HG02759 (cell line): ENCODE results near the gene ARHGEF12.

Source experiments
- ATAC-seq: cut with Tn5 transposase; IDR thresholded peaks from one replicate; pipeline ENCODE4 v1.9.1; 2021; ENCODE audit warnings: mild to moderate bottlenecking, moderate library complexity; ENCODE audit not compliant: unreplicated experiment

The ARHGEF12 gene

DNA sequence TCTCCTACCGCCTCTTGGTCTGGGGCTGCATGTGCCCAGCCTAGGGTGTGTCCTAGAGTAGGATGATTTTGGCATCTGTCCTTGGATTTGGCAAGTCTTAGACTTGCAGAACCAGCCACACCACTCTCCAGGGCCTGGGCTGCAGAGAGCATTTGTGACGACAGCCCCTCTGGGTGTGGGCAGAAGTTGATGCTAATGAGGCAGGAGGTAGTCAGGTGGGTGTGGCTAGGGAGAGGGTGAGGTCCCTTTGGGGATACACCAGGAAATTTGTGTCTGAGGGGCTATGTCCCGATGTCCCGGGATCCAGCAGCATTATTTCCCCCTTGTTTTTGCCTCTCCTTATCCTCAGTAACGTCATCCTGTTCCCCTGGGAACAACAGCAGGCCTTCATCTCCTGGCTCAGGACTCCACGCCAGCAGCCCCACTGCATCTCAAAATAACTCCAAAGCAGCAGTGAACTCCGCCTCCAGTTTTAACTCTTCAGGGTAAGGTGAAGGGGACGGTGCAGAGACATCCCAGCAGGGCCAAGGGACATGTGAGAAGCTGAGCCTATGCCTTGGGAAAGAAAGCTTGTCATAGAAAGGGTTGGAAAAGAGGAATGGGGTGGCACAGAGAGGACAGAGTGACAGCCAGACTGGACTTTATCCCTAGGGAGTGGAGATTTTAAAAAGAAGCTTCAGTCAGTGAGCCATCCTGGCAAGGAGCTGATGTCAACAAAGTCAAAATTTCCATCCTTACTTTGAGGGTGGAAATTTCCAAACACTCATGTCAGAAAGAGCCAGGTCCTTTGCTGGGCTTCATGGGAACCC is 19.1 kb upstream of the ARHGEF12 start:
- no peak for ATAC-seq

DNA sequence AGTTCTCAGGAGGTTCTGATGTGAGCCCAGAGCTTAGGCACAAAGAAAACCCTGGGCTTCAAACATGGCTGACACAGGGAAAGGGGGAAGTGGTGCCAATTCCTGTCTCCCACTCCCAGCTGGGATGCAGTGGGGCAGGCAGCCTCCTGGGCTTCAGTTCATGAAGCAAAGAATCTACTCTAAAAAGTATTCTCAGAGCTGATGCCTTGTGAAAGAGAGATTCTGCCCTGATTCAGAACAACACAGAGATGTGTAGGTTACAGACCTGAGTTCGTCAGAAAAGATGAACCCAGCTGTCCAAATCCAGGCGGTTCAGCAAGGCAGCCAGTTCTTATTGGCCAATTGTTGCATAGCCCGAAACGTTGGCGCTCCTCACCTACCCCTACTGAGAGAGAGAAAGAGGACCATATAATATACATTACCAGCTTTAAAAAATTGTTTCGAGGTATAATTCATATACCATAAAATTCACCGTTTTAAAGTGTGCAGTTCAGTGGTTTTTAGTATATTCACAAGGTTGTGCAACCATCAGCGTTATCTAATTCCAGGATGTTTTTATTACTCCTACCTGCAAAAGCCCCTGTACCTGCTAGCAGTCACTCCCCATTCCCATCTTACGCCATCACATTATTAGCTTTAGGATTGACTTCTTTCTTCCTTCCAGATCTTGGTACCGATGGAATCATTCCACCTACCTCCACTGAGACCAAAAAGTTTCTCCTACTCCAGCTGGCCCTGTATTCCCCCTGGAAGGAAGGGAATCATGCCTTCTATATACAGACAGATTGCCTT is 18.3 kb upstream of the ARHGEF12 start:
- no peak for ATAC-seq

DNA sequence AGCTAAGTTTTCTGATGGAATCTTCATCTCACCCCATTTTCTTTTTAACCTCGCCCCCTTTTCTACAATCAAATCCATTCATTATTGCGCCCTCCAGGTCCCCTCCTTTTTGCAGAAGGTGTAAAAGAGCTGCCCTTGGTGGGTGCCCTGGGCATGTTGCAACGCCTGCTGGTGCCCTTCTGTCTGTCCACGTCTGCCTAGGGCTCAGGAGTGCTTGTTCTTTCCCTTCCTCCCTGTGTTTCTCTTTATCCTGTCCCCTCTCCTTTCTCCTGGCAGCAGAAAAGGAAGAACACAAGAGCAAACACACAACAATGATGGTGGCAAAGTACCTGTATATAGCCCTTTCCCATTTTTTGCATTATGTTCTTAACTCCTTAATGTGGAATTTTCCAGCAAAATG is 17.3 kb upstream of the ARHGEF12 start:
- no peak for ATAC-seq

DNA sequence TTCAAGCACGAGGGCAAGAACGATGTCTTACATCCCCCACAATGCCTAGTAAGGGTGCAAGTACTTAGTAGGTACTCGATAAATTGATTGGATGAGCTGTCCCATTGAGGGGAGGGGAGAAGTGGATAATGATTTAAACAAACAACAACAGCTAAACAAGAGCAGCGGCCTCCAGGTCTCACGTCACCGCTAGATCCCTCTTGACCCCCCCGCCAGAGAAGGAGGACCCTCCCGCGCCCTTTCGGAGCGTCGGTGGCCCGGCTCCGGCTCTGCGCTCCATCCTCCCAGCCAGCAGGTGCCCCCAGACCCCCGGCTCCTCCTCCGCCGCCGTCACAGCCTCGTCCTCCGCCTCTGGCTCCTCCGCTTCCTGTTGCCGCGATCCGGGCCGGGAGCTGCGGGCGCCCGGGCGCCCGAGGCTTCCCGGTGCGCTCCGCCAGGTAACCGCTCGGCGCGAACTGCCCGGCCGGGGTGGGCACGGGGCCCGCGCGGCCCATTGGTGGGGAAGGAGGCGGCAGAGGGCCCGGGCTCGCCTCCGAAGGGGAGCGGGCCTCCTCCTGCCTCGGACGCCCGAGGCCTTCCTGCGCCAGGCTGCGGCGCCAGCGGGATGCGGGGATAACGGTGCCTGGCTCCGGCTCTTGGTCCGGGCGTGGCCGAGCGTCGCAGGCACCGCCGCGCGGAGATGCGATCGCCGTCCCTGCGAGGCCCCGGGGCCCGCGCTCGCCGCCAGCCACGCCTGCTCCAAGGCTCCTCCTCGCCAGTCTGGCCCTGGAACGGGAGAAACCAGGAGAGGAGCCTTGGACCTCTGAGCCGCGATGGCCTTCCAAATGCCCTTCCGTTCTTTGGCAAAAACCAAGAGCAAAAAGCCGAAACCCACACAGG is 11.0 kb upstream of the ARHGEF12 start, which contains the start of gene TLCD5:
TSS of gene TLCD5 (plus strand) at position 368 of the 879 bp plus-strand sequence. CDS start 2,143 bp downstream, outside the sequence.
- peak; percentile 69 for ATAC-seq

DNA sequence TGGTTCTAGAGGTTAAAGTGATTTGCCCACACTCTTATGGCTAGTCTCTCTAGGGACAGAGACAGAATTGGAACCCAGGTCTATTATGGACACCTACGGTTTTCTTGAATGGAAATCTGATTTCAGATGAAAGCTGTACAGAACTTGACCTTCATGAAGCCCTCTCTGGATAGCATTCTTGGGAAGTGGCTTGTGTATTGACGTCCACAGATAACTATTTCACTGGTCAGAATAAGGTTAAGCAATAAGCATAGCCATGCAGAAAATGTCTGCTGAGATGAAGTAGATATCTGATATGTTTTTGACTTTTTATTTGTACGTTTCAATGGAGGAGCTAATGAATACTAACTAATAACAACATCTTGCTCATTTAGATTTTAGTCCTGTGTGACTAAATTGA is 10.0 kb upstream of the ARHGEF12 start:
- no peak for ATAC-seq

DNA sequence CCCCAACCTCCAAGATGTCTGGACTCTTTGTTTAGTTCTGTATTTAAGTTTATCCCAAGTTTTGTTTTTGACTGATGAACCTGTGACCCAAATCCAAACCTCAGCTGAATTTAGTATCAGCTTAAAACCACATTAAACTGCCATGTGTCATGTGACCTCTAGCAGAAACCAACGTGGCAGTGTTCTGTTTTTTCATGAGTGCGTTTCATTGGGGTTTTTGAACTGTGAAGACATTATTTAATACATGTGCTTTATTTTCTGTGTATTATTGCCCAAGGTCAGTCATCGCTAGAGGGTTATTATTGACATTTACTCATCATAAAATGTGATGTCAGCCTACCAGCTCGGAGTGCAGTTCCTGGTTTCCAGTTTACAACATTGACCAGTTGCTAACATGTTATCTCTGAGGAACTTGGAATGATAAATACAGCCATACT is 9.3 kb upstream of the ARHGEF12 start:
- ATAC-seq = no peak

DNA sequence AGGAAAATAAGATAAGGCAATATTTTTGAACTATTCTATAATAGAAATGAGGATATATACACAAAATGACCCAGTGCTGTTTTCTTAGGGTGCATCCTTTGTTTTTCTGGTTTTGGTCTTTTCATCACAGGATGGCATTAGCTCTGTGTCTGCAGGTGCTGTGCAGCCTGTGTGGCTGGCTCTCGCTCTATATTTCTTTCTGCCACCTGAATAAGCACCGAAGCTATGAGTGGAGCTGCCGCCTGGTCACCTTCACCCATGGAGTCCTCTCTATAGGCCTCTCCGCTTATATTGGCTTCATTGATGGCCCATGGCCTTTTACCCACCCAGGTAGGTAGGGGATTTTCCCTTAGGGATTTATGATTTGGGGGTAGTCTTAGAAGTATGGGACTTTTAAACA is 8.9 kb upstream of the ARHGEF12 start:
- no peak for ATAC-seq

DNA sequence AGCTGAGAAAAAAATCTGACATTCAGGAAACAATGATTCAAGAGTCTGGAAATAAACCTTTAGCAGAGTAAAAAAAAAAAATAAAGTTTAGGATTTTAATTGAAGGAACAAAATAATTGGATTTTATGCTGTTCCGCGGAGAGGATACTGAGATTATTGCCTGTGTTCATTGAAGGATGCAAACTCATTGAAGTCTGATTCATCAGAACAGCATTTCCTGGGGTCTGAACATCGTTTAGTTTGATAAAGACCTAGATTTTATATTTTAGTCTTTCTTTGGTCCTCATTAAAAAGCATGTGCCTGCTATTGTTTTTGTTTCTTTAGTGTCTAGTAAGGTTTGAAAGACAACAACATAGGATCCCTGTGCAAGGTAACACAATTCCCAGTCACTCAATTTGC is 6.7 kb upstream of the ARHGEF12 start:
- no peak for ATAC-seq

DNA sequence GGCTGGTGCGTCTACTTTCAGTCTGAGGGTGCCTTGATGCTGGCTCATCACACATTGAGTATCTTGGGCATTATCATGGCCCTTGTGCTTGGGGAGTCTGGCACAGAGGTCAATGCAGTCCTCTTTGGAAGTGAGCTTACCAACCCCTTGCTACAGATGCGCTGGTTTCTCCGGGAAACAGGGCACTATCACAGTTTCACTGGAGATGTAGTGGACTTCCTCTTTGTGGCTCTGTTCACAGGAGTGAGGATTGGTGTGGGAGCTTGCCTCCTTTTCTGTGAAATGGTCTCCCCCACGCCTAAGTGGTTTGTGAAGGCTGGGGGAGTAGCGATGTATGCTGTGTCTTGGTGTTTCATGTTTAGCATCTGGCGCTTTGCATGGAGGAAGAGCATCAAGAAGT is 6.2 kb upstream of the ARHGEF12 start:
- no peak for ATAC-seq

DNA sequence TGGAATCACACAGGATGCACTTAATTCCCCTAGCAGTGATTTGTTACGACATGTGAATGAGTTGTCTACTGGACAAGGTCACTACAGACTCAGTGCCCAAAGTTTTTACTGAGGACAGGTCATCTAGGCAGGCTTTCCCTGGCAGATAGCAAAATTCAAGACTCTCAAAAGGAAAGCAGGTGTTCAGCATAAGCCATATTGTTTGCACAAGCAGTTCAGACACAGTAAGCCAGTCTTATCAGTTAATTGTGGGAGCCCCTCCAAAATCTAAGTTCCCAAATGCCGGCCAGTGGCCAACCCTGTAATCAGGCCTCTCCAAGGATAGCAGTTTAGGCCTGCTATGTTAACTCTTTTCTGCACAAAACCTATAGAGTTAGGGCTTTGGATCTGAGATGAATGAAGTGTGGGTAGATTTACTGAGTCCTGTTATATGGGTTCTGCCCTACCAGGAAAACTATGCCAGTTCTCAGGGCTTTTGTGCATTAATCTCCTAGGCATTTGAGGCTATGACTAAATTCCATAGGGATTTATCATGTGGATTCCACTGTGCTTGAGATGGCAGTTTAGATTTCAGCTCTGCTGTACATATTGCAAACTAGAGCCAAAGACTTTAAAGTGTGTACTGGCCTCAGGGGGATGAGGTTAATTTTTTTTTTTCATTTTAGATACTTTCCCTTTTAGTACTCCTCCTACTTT is 4.8 kb upstream of the ARHGEF12 start:
- ATAC-seq = no peak

DNA sequence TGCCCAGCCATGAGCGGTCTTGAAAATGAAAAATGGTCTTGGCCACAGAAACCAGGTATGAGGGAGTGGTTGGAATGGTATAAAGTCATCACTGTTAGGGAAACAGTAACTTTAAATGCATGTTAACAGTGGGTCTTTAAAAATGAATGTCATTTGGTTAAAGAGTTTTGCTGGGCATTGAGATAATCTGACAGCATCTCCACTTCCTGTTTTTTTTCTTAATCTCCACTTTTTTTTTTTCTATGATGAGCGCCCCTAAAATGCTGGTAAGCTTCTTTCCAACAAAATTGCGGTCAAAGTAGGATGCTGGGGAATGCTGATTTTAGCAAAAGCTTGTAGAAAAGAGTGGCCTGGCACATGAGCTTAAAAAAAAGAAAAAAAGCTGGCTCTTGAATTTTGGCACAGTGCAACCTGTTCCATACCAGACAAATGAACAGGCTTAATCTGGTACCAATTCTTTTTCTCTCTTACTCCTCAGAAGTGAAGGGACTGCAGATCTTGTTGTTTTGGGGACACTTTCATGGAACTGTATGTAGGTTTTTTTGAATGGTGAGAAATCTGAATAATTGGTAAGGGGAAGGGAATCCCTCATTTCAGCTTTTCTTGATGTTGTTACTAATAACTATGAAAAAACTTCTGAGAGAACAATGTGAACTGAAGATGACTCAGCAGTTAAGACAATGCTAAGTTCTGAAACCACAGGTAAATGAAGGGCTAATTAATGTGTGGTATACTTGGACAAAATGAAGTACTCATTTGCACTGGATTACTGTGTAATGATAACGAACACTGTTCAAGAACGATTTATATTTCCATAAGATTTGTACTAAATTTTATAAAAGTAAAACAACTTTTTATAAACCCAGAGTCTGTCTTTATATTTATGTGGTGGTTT is 3.1 kb upstream of the ARHGEF12 start:
- ATAC-seq = no peak

DNA sequence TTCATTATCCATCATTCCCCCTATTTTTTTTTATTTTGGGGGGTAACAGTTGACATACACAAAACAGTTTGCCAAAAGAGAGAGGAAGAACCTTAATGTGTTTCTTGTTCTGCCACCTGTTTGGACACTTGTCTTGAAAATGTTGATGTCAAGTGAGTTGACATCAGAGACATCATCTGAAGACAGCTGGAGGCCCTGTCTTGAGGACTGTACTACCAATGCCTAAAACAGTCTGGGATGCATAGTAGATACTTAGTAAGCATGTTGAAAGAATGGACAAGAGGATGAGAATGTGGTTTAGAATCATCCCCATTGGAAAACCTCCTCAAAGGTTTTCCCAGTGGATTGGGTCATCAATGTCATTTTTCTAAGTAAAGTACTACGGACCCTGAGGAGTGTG is 2.4 kb upstream of the ARHGEF12 start:
- ATAC-seq = no peak

DNA sequence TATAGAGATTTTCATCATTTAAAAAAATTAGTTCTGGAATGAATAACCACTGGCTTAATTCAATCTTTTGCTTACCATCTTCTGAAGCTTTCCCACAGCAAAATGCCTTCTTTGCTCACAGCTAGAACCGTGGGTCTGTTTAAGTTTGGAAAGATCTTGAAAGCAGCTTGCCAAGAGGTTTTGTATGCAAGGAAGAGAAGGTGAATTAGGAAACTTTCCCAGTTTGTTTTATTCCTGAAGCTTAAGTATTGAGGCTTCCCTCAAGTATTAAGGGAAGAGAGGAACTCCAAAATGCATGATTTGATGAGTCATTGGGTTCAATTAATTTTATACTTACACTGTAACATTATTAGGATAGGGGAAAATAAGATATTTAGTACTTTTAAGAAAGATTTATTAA is 1.9 kb upstream of the ARHGEF12 start:
- ATAC-seq = no peak

DNA sequence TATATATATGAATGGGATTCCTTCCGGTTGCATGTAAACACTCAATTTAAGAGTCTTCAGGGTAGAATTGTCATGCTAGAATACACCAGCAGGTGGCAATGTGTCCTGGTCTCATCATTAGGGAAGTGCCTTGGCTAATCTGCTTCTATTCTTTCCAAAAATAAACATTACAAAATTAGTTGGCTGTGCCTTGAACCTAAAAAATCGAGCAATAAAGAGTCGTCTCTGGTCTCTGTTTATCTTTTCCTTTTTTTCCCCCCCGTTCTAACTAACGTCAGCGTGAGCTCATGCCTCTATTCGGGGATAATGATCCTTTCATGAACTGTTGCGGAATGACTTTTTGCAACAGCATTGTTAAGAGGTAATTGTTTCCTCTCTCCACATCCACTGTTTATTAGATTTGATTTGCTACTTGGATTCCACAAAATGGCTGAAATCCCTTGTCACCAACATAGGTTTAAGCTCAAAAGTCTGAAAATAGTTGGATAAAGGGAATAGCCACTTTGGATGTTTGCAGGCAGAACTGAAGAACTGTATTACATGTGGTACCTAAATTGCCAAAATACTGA is 1.2 kb upstream of the ARHGEF12 start:
- no peak for ATAC-seq

DNA sequence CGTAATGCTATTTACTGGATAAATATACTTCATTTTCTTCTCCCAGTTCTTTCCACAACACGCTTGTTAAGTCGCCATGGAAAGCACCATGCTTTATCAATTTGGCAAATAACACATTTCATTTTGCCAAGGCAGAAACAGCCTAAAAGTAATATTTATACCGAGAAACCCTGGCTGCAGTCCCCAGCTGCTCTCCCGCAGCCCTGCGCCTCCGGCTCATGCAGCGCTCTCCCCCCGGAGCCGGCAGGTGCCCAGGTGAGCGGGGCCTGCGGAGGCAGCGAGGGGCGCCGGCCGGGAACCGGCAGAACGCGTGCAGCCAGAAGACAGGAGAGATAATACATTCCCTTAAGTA is 681 bp upstream of the ARHGEF12 start:
- ATAC-seq = peak; percentile 24

DNA sequence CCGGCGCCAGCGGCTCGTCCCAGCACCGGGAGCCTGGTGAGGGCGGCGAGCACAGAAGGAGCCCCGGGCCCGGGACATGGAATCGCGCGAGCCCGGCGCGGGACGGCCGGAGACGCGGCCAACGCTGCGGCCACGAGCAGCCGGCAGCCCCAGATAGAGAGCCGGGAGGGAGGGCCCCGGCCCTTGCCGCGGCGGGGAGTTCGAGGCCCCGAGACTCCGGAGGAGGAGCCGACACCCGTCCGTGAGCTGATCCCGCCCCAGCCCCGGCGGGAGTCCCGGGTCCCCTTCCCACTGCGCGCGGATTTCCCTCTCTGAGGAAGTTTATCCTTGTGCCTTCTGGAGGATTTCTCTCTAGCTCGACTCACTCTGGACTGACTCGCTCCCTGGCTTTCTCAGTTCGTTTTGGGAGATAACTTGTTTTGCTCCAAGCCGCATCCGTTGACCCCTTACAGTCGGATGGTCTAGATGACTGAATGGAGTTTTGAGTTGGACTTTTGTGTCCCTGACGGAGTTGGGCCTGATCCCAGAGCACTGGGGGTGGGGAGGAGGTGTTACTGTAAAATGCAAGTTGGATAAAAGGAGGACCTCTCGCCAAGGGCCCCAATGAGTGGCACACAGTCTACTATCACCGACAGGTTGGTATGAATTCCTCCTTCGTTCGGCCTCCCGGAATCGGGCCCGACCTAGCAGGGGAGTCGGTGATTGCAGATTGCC is 585 bp downstream of the ARHGEF12 start:
- peak; percentile 37 for ATAC-seq

DNA sequence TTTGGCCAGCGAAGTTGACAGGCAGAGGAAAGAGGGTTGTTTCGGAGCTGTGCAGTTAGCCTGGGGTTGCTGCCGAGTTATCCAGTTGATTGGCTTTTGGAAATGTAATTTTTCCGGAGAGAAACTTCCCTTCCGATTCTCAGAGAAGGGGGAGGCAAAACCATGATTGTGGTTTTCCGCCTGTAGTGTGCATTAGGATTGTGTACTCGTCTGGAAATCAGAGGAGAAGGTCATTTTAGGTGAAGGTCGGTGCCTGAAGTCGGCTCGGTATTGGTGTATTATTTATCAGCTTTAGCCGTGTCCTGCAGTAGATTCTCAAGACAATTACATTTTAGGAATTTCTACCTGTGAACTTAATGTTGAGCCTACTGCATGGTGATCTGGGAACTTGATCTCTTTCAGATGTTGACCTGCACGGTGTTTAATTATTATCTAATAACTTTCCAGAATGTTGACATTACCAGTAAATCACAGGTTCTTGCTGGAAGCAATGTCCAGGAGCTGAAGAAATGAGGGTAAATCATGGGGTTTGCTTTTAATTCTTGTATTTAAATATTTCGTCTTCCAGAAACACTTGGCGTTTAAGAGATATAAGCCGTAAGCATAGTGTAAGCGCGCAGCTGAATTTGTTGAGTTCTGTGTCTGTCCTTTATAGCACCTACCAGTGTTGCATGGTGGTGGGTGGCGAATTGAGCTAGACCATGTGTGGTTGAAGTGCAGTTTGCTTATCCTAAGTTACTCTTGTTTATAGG is 1.3 kb downstream of the ARHGEF12 start:
- ATAC-seq = no peak
